GM10266 (cell line): ENCODE results near the gene FGF14.

Source experiments
- DNase-seq: peaks from one replicate; pipeline ENCODE4 v3.0.0; 2012; ENCODE audit errors: extremely low spot score
- CTCF ChIP-seq: IDR thresholded peaks from 2 replicates; pipeline ENCODE4 v1.5.1; 2012; ENCODE audit warnings: mild to moderate bottlenecking, low read depth; ENCODE audit not compliant: control insufficient read depth, insufficient read depth; ENCODE audit errors: missing control alignments

Gene FGF14

GRCh38 chr13:102286326-102286725 is 115.5 kb downstream of the FGF14 start:
- TF ChIP-seq CTCF = no peak
- DNase-seq = no peak

- no peak for DNase-seq
- no peak for TF ChIP-seq CTCF
These were observed 121.5 kb downstream of the FGF14 start for GRCh38 chr13:102280366-102280765.

GRCh38 chr13:102277286-102277685 is 124.6 kb downstream of the FGF14 start:
- TF ChIP-seq CTCF = no peak
- no peak for DNase-seq

GRCh38 chr13:102276404-102276803 is 125.4 kb downstream of the FGF14 start:
- DNase-seq = no peak
- TF ChIP-seq CTCF = no peak

- DNase-seq = no peak
- TF ChIP-seq CTCF = no peak
These were observed 125.9 kb downstream of the FGF14 start for GRCh38 chr13:102275969-102276368.

- no peak for DNase-seq
- TF ChIP-seq CTCF = no peak
These were observed 128.7 kb downstream of the FGF14 start for GRCh38 chr13:102273111-102273510.

- DNase-seq = no peak
- TF ChIP-seq CTCF = no peak
These were observed 134.7 kb downstream of the FGF14 start for GRCh38 chr13:102267191-102267590.

GRCh38 chr13:102261809-102262208 is 140.0 kb downstream of the FGF14 start:
- DNase-seq = no peak
- no peak for TF ChIP-seq CTCF
